A549 (cell line): ENCODE results near the gene POLR3H. TPM values are rescaled to one million over a fixed set of nuclear protein-coding genes. Genes with fewer than 3 reads are reported as not detected.

Source experiments
- ATAC-seq, 2 experiments: fragments of 200-7000 bp in 1 of 2; fragments of >200 bp in 1 of 2; cut with Nextera tagmentation in 1 of 2; cut with Tn5 transposase in 1 of 2; 3 replicates each; pipeline versions ENCODE4 v1.8.0 to v1.9.1; 2018 to 2020; ENCODE audit warnings: mild to moderate bottlenecking in 1 of 2, moderate library complexity in 1 of 2
- CTCF ChIA-PET: fragments of 300-600 bp; sonication (Branson Sonifier 250); formaldehyde crosslinking; extraction: SDS; loops from one replicate; lab custom pipeline; 2021; ENCODE audit warnings: antibody characterized with exemption, inconsistent platforms; lab: Yijun Ruan, JAX
- POLR2A ChIA-PET: fragments of 350-600 bp; formaldehyde crosslinking; extraction: SDS; loops from one replicate; lab custom pipeline; 2021; ENCODE audit warnings: antibody characterized with exemption, inconsistent platforms; lab: Yijun Ruan, JAX
- DNase-seq, 2 experiments: peaks; one replicate each; pipeline versions ENCODE4 v3.0.0 to v3.0.0-alpha.2; 2011 to 2016; ENCODE audit warnings: low read depth in 1 of 2, low spot score in 1 of 2
- FAIRE-seq: peaks from 2 replicates; lab custom pipeline; 2011; peaks lifted over from hg19 to GRCh38; lab: Jason Lieb, UNC
- H3K27ac ChIP-seq, 2 experiments: fragments of >200 bp; sonication (Bioruptor Twin); formaldehyde crosslinking; 3 replicates each; pipeline ENCODE4 v1.5.1; 2016 to 2017
- H3K4me1 ChIP-seq: fragments of >200 bp; sonication (Bioruptor Twin); formaldehyde crosslinking; 3 replicates; pipeline ENCODE4 v1.6.1; 2016
- H3K4me2 ChIP-seq: fragments of >200 bp; sonication (Bioruptor Twin); formaldehyde crosslinking; 3 replicates; pipeline ENCODE4 v1.6.1; 2016
- H3K4me3 ChIP-seq: fragments of >200 bp; sonication (Bioruptor Twin); formaldehyde crosslinking; 3 replicates; pipeline ENCODE4 v1.5.1; 2016
- H3K9me3 ChIP-seq: fragments of >200 bp; sonication (Bioruptor Twin); formaldehyde crosslinking; 3 replicates; pipeline ENCODE4 v1.6.1; 2016
- CBX8 ChIP-seq: fragments of 200-600 bp; sonication (generic); IDR thresholded peaks from 2 replicates; pipeline ENCODE4 v1.6.1; 2016
- CHD4 ChIP-seq: fragments of 200-600 bp; sonication (generic); IDR thresholded peaks from 2 replicates; pipeline ENCODE4 v1.6.1; 2016; ENCODE audit warnings: antibody characterized with exemption, mild to moderate bottlenecking, borderline replicate concordance
- KDM1A ChIP-seq: fragments of 200-600 bp; sonication (generic); IDR thresholded peaks from 2 replicates; pipeline ENCODE4 v1.6.1; 2016; ENCODE audit warnings: low read depth, mild to moderate bottlenecking
- NFE2L2 ChIP-seq: fragments of 150-350 bp; conservative IDR thresholded peaks from 2 replicates; pipeline ENCODE4 v1.6.1; 2014; ENCODE audit warnings: low read length
- RAD21 ChIP-seq, 2 experiments: fragments of >200 bp in 1 of 2; sonication (Bioruptor Twin) in 1 of 2; formaldehyde crosslinking in 1 of 2; IDR thresholded peaks in 1 of 2; conservative IDR thresholded peaks in 1 of 2; 2 replicates in 1 of 2; 3 replicates in 1 of 2; pipeline ENCODE4 v1.6.1; 2012 to 2018; ENCODE audit warnings: inconsistent platforms in 1 of 2
- RFX5 ChIP-seq: fragments of 450-650 bp; IDR thresholded peaks from 2 replicates; pipeline ENCODE4 v1.7.1; 2014; ENCODE audit warnings: antibody characterized with exemption, mild to moderate bottlenecking, moderate library complexity
- SMC3 ChIP-seq: fragments of >200 bp; sonication (Bioruptor Twin); formaldehyde crosslinking; IDR thresholded peaks from 3 replicates; pipeline ENCODE4 v1.6.1; 2018; ENCODE audit warnings: inconsistent platforms
- TP53 ChIP-seq: fragments of 250-450 bp; sonication (Bioruptor Pico); IDR thresholded peaks from 2 replicates; pipeline ENCODE4 v1.5.0; 2021; ENCODE audit warnings: mild to moderate bottlenecking, moderate library complexity
- WGBS: methylation state at CpG from one replicate; pipeline ENCODE4 v1.1.6; 2017; ENCODE audit errors: missing lambda C conversion rate; 5-methylcytosine and 5-hydroxymethylcytosine counted together
- polyA plus RNA-seq, 4 experiments: library from polyadenylated mRNA; depleted of rRNA in 3 of 4; stranded (reverse); fragments of >200 nt; fragmentation: RNase III in 1 of 4; extraction: RNeasy Plus Mini Kit Qiagen cat#74134 plus additional on column Dnase treatment in 1 of 4; gene quantifications; 2 replicates in 3 of 4; 3 replicates in 1 of 4; pipeline ENCODE4 v1.2.3, GENCODE V29; 2011 to 2017
- TF ChIP-seq, protein P1 (sequence below): fragments of 200-600 bp; sonication (generic); IDR thresholded peaks from 2 replicates; pipeline ENCODE4 v1.6.1; 2016; ENCODE audit warnings: antibody characterized with exemption, mild to moderate bottlenecking, moderate library complexity
- TF ChIP-seq, protein P2 (sequence below): fragments of 450-650 bp; IDR thresholded peaks from 2 replicates; pipeline ENCODE4 v1.6.1; 2014; ENCODE audit warnings: antibody characterized with exemption
- TF ChIP-seq, protein P3 (sequence below): fragments of >200 bp; sonication (Bioruptor Twin); formaldehyde crosslinking; IDR thresholded peaks from 3 replicates; pipeline ENCODE4 v1.5.1; 2016

The POLR3H gene
- polyA plus RNA-seq, 2 of the 4 experiments (the other 2 are of a cell fraction), result 24.5 to 27.7 TPM

DNA sequence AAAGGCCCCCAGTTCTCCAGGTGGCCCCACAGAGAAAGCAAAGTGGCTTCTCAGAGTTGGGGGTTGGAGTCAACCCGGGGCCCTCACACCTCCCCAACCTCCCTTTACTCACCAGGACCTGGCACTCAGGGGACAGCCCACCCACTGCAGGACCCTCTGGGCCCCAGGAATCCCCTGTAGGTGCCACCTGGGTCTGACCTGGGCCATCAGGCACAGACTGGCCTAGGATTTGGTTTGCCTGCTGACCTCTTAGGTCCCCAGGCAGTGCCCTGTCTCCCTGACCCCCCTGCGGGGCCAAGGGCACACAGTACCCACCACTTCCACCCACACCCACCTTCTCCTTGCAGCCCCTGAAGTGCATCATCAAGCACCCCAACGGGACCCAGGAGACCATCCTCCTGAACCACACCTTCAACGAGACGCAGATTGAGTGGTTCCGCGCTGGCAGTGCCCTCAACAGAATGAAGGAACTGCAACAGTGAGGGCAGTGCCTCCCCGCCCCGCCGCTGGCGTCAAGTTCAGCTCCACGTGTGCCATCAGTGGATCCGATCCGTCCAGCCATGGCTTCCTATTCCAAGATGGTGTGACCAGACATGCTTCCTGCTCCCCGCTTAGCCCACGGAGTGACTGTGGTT is 16.0 kb downstream of the POLR3H start:
- Histone ChIP-seq H3K4me3 (no peak overlapping the region), H3K27ac (no peak overlapping the region), H3K9me3 (no peaks in the 10 kb centered on the region), H3K4me2 (no peak overlapping the region), H3K4me1 (no peaks in the 10 kb centered on the region)
- TF ChIP-seq KDM1A (no peak), RFX5 (no peak), CBX8 (no peak), TP53 (CRISPR knock-in tag) (no peak), CHD4 (no peak), NFE2L2 (no peak)
- TF ChIP-seq, protein P1, sequence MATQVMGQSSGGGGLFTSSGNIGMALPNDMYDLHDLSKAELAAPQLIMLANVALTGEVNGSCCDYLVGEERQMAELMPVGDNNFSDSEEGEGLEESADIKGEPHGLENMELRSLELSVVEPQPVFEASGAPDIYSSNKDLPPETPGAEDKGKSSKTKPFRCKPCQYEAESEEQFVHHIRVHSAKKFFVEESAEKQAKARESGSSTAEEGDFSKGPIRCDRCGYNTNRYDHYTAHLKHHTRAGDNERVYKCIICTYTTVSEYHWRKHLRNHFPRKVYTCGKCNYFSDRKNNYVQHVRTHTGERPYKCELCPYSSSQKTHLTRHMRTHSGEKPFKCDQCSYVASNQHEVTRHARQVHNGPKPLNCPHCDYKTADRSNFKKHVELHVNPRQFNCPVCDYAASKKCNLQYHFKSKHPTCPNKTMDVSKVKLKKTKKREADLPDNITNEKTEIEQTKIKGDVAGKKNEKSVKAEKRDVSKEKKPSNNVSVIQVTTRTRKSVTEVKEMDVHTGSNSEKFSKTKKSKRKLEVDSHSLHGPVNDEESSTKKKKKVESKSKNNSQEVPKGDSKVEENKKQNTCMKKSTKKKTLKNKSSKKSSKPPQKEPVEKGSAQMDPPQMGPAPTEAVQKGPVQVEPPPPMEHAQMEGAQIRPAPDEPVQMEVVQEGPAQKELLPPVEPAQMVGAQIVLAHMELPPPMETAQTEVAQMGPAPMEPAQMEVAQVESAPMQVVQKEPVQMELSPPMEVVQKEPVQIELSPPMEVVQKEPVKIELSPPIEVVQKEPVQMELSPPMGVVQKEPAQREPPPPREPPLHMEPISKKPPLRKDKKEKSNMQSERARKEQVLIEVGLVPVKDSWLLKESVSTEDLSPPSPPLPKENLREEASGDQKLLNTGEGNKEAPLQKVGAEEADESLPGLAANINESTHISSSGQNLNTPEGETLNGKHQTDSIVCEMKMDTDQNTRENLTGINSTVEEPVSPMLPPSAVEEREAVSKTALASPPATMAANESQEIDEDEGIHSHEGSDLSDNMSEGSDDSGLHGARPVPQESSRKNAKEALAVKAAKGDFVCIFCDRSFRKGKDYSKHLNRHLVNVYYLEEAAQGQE, result no peak
- TF ChIP-seq, protein P2, sequence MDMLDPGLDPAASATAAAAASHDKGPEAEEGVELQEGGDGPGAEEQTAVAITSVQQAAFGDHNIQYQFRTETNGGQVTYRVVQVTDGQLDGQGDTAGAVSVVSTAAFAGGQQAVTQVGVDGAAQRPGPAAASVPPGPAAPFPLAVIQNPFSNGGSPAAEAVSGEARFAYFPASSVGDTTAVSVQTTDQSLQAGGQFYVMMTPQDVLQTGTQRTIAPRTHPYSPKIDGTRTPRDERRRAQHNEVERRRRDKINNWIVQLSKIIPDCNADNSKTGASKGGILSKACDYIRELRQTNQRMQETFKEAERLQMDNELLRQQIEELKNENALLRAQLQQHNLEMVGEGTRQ, result no peak
- FAIRE-seq (no peak), DNase-seq (no peak), ATAC-seq (no peak)
- WGBS, result 97% methylated on average over 6 of the region's 16 CpGs
- ChIA-PET CTCF (interaction anchor here (0.6 to 6.3 kb wide), 7 partner anchors 12 to 151 kb away, joined by 3 to 69 read pairs (median 7); no protein-coding TSS in a partner anchor), POLR2A (no interaction called here)

DNA sequence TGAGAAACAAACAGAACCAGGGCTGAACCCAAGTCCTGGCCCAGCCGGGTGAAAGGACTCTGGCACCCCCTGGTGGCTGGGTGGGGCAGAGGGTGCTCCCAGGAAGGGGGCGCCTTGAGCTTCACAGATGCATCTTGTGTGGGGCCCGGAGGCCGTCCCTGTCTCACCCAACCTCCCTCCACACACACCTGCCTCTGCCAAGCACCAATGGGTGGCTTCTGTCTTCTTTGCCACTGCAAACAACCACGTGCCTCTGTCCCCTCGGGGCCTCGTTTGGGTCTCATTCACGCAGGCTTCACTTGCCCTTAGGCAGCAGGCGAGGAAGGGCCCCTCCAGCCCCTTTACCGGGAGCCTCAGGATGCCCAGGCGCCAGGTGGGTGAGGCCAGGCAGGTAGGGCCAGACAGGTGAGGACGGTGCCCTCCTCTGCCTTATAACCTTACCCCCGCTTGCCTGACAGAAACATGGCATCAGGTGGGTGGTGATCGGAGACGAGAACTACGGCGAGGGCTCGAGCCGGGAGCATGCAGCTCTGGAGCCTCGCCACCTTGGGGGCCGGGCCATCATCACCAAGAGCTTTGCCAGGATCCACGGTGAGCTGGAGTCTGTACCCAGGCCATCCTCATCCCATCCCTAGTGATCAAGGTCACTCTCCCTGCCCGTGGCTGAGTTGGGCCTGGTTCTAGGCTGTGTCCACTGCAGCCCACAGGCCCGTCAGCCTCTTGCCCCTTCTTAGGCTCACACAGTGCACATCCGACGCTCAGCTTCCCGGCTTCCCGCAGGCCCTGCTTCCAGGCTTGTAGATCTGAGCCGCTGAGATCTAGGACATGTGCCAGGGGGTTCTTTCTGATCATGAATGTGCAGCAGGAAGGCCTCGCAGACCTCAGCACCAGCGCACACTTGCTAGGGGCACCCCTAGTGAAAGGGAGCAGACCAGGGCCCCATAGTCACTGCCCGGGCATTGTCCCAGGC is 17.2 kb downstream of the POLR3H start:
- CTCF ChIA-PET, result interaction anchor here (0.6 to 6.3 kb wide), 22 partner anchors 8 to 180 kb away, joined by 3 to 69 read pairs (median 4); partner anchors contain the start of genes POLR3H and TEF
- DNase-seq (peak; percentile 36 to 66), ATAC-seq (peak; percentile 54 to 71)
- H3K4me2 ChIP-seq, result no peak overlapping the region
- peak; percentile 49 to 50 for TF ChIP-seq RAD21 (conservative IDR thresholded peaks at IDR 0.05 in 1 of 2, IDR thresholded peaks at IDR 0.05 in 1 of 2)
- TF ChIP-seq, protein P3, sequence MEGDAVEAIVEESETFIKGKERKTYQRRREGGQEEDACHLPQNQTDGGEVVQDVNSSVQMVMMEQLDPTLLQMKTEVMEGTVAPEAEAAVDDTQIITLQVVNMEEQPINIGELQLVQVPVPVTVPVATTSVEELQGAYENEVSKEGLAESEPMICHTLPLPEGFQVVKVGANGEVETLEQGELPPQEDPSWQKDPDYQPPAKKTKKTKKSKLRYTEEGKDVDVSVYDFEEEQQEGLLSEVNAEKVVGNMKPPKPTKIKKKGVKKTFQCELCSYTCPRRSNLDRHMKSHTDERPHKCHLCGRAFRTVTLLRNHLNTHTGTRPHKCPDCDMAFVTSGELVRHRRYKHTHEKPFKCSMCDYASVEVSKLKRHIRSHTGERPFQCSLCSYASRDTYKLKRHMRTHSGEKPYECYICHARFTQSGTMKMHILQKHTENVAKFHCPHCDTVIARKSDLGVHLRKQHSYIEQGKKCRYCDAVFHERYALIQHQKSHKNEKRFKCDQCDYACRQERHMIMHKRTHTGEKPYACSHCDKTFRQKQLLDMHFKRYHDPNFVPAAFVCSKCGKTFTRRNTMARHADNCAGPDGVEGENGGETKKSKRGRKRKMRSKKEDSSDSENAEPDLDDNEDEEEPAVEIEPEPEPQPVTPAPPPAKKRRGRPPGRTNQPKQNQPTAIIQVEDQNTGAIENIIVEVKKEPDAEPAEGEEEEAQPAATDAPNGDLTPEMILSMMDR, result peak; percentile 68
- TF ChIP-seq SMC3, result 0 out of 3 replicates have a peak, but pooled peaks have one; percentile 30
- TF ChIP-seq CHD4, result no peak
- TF ChIP-seq, all 56 proteins: peak for 3
- Histone ChIP-seq H3K4me1 (no peaks in the 10 kb centered on the region), H3K27ac (no peak overlapping the region), H3K4me3 (no peak overlapping the region), H3K9me3 (no peaks in the 10 kb centered on the region)
- FAIRE-seq, result no peak
- POLR2A ChIA-PET, result interaction anchor here (1.0 kb wide), 1 partner anchor 123 kb away, joined by 4 read pairs; no protein-coding TSS in a partner anchor
- WGBS, result 73% methylated on average over 24 of the region's 32 CpGs
